Measurements from ENCODE around the gene WFDC12.

DNA sequence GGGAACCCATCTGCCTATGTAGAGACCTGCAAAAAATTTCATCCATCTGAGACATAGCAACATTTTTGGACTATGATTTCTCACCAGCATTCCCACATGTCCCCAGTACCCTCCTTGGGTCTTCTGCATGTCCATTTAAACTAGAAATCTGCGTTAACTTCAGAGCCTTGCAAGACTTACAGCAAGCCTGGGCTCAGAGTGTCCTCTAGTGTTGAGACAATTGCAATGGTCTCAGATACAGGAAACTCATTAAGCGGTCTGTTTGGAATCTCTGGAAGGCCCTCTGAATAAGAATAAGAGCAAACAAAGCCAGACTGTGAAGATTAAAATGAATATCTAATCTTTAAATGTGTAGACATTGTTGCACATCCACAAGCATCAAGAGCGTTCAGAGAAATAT is 29.9 kb upstream of the WFDC12 start:
- TF ChIP-seq CTCF (IDR thresholded peaks at IDR 0.05; ENCODE audit: low read depth, low read length) (no peak), POLR2A (IDR thresholded peaks at IDR 0.05; ENCODE audit: extremely low read depth, insufficient read length) (no peak), MAX (IDR thresholded peaks at IDR 0.05; ENCODE audit: low read depth, low read length) (no peak), MYC (IDR thresholded peaks at IDR 0.05; ENCODE audit: low read depth, low read length) (no peak)
